GM10847 (cell line): ENCODE data around the gene CRYGB.

Experiments
- POLR2A ChIP-seq: IDR thresholded peaks from 2 replicates; pipeline ENCODE4 v1.6.1; 2011; ENCODE audit not compliant: insufficient read length; ENCODE audit errors: extremely low read depth

The CRYGB gene

GRCh38 chr2:208172125-208172524 is 26.2 kb upstream of the CRYGB start:
- no peak for TF ChIP-seq POLR2A

GRCh38 chr2:208164951-208165755 is 19.2 kb upstream of the CRYGB start:
- no peak for TF ChIP-seq POLR2A

GRCh38 chr2:208163489-208163888 is 17.5 kb upstream of the CRYGB start, which contains the start of gene CRYGA:
Gene CRYGA (minus strand): TSS chr2:208163589. CDS start chr2:208163556, 33 bp downstream.
- TF ChIP-seq POLR2A = no peak

GRCh38 chr2:208156439-208156838 is 10.5 kb upstream of the CRYGB start:
- no peak for TF ChIP-seq POLR2A

DNA sequence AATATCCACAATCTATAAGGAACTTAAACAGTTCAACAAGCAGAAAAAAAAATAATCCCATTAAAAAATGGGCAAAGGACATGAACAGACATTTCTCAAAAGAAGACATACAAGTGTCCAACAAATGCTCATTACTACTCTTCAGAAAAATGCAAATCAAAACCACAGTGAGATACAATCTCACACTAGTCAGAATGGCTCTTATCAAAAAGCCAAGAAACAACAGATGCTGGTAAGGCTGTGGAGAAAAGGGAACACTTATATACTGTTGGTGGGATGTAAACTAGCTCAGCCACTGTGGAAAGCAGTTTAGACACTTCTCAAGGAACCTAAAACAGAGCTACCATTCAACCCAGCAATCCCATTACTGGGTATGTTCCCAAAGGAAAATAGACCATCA is 7.2 kb upstream of the CRYGB start:
- no peak for TF ChIP-seq POLR2A

DNA sequence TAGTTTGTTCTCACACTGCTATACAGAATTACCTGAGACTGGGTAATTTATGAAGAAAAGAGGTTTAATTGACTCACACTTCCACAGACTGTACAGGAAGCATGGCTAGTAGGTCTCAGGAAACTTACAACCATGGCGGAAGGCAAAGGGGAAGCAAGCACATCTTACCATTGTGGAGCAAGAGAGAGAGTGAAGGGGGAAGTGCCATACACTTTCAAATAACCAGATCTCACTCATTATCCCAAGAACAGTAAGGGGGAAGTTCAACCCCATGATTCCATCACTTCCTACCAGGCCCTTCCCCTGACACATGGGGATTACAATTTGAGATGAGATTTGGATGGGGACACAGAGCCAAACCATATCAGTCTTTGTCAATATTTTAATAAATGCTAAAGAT is 5.0 kb upstream of the CRYGB start:
- no peak for TF ChIP-seq POLR2A

GRCh38 chr2:208150094-208150493 is 4.1 kb upstream of the CRYGB start:
- no peak for TF ChIP-seq POLR2A

DNA sequence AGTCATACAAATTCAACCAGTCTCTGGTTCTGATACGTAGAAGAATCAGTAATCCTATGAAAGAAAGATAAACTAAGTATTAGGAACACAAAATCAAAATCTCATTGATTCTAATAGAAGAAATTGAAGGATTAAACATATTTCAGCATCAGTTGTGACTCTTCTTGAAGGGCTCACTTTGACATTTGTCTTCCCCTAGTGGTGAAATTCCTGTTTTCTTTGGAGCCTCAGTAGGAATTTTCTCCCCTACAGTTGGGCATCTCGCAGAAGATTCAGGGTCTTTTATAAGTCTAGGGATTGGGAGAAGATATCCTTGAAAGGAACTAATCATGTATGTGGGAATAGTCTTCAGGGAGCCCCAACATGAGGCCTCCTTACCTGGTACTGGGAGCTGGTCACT is 2.8 kb upstream of the CRYGB start:
- no peak for TF ChIP-seq POLR2A

DNA sequence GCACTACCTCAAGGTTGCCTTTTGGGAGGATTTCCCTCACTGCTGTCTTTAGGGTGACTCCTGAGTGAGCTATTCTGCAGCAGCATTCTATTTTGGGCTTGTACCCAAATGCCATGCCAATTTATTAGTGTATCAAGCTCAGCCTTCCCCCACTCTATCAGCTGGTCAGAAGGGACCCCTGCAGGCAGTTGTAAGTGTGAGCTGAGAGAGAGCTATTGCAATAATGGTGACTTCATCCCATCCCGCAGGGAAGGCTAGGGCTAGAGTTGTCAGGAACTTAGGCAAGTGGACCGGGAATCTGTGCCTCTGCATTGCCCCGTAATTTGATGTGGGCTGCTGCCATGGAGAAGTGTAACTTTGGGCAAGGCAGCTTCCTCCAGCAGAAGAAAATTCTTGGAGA is 1.8 kb upstream of the CRYGB start:
- no peak for TF ChIP-seq POLR2A

- TF ChIP-seq POLR2A = no peak
Observed at GRCh38 chr2:208147008-208147407, 1.1 kb upstream of the CRYGB start.

- no peak for TF ChIP-seq POLR2A
Observed at GRCh38 chr2:208142925-208143799, 2.8 kb downstream of the CRYGB start.

DNA sequence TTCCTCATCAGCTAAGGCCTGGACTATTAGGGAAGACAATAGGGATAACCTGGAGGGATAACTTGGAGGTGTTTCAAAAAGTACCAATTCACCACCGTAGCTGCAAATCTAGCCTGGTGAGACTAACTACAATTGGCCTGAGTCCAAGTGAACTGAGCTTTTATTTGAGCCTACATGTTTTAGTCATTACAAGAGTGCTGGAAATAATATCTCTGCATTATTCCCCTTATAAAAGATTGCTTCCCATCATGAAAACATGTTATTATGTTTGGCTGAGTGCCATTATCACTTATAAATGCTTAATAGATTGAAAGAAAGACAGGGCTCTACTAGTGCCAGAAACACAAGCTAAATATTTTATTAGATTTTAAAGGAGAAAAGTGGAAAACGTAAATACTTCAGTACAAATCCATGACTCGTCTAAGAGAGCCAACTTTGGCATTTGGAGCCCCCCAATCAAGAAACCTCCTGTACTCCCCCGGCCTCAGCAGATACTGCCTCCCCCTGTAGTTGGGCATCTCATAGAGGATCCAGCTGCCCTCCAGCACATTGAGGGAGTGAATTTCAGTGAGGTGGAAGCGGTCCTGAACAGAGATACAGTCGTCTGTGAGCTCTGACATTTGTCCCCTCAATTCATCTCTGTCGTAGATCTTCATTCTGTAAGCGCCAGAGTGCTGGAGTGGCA is 3.6 kb downstream of the CRYGB start:
- no peak for TF ChIP-seq POLR2A

- TF ChIP-seq POLR2A = no peak
Observed at GRCh38 chr2:208139447-208139846, 6.5 kb downstream of the CRYGB start.

DNA sequence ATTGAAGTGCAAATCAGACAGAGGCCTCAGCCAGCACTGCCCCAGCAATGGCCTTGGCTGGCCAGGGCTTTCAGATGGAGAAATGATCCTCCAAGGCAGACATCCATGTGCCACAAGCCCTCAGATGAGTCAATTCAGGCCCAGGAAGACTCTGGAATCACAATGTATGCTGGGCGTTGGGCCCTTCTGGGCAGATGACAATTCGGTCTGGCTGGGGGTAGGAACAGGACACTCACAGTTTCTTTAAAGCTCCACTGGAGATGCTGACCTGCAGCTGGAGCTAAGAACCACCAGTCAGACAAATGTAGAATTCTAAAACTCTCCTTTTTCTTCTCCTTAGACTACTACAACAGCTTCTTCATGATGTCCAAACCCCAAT is 9.3 kb downstream of the CRYGB start:
- TF ChIP-seq POLR2A = no peak
